ENCODE data around the gene PTPN14. TPM values are rescaled to one million over a fixed set of nuclear protein-coding genes. Genes with fewer than 3 reads are reported as not detected.

The PTPN14 gene
- total and polyA plus RNA-seq, 2 donors from 2014 or later, result 5.1 to 87.2 TPM

DNA sequence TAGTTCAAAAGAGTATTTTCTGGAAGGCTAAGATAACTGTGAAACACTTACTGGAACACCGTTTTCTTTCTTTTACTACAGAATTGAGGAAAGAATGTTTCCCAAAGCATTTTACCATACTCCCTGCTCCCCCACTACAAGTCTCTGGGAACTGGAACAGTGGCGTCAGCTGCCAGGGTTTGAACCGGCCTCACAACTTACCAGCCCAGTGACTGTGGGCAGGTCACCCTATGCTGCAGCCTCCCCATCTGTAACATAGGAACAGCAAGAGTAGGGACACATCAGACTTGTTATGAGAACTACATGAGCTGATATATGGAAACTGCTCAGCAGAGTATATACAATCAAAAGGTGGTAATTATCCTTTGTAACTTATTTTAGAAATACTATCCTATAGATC lies 91.5 kb downstream of the PTPN14 start:
- Histone ChIP-seq H3K4me1 (ENCODE audit: control insufficient read depth in 2 of 3, insufficient read depth in 2 of 3, low read depth in 1 of 3, low read length in 3 of 3) (peaks cover 0 to under 1% (median 0%) of the 10 kb centered on the region in 3 donors), H3K9me3 (ENCODE audit: control insufficient read depth in 2 of 3, insufficient read depth in 1 of 3, low read length in 3 of 3) (no peaks in the 10 kb centered on the region), H3K9ac (ENCODE audit: low read length in 3 of 3) (no peak overlapping the region), H3K27ac (ENCODE audit: low read depth in 2 of 2, low read length in 2 of 2) (no peak overlapping the region), H3K36me3 (ENCODE audit: control insufficient read depth in 2 of 3, insufficient read depth in 3 of 3, low read length in 3 of 3) (peaks cover 0 to 2% (median 0%) of the 10 kb centered on the region in 3 donors), H3K27me3 (ENCODE audit: control insufficient read depth, insufficient read depth, low read length) (no peaks in the 10 kb centered on the region), H3K4me3 (ENCODE audit: low read length in 3 of 3) (no peak overlapping the region)
- no peak for FAIRE-seq
- TF ChIP-seq, protein P1, sequence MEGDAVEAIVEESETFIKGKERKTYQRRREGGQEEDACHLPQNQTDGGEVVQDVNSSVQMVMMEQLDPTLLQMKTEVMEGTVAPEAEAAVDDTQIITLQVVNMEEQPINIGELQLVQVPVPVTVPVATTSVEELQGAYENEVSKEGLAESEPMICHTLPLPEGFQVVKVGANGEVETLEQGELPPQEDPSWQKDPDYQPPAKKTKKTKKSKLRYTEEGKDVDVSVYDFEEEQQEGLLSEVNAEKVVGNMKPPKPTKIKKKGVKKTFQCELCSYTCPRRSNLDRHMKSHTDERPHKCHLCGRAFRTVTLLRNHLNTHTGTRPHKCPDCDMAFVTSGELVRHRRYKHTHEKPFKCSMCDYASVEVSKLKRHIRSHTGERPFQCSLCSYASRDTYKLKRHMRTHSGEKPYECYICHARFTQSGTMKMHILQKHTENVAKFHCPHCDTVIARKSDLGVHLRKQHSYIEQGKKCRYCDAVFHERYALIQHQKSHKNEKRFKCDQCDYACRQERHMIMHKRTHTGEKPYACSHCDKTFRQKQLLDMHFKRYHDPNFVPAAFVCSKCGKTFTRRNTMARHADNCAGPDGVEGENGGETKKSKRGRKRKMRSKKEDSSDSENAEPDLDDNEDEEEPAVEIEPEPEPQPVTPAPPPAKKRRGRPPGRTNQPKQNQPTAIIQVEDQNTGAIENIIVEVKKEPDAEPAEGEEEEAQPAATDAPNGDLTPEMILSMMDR (IDR thresholded peaks at IDR 0.05; ENCODE audit: borderline replicate concordance, extremely low read depth, insufficient read depth), result no peak
- no peak for DNase-seq
- intact Hi-C loops (cut with DNase I), result no loop called here

- no peak overlapping the region for H3K9ac ChIP-seq (ENCODE audit: low read length in 3 of 3)
- TF ChIP-seq, protein P1 (IDR thresholded peaks at IDR 0.05; ENCODE audit: borderline replicate concordance, extremely low read depth, insufficient read depth), result no peak
- H3K9me3 ChIP-seq (ENCODE audit: control insufficient read depth in 2 of 3, insufficient read depth in 1 of 3, low read length in 3 of 3), result no peaks in the 10 kb centered on the region
- H3K36me3 ChIP-seq (ENCODE audit: control insufficient read depth in 2 of 3, insufficient read depth in 3 of 3, low read length in 3 of 3), result no peaks in the 10 kb centered on the region
- no peak for FAIRE-seq
- no peak overlapping the region for H3K4me3 ChIP-seq (ENCODE audit: low read length in 3 of 3)
- DNase-seq, result no peak
- H3K27ac ChIP-seq (ENCODE audit: low read depth in 2 of 2, low read length in 2 of 2), result no peak overlapping the region
- no peaks in the 10 kb centered on the region for H3K27me3 ChIP-seq (ENCODE audit: control insufficient read depth, insufficient read depth, low read length)
- H3K4me1 ChIP-seq (ENCODE audit: control insufficient read depth in 2 of 3, insufficient read depth in 2 of 3, low read depth in 1 of 3, low read length in 3 of 3), result peaks cover 0 to 3% (median 0%) of the 10 kb centered on the region in 3 donors
- intact Hi-C loops (cut with DNase I), result no loop called here
Observed at GRCh38 chr1:214458541-214458940, 92.9 kb downstream of the PTPN14 start.

DNA sequence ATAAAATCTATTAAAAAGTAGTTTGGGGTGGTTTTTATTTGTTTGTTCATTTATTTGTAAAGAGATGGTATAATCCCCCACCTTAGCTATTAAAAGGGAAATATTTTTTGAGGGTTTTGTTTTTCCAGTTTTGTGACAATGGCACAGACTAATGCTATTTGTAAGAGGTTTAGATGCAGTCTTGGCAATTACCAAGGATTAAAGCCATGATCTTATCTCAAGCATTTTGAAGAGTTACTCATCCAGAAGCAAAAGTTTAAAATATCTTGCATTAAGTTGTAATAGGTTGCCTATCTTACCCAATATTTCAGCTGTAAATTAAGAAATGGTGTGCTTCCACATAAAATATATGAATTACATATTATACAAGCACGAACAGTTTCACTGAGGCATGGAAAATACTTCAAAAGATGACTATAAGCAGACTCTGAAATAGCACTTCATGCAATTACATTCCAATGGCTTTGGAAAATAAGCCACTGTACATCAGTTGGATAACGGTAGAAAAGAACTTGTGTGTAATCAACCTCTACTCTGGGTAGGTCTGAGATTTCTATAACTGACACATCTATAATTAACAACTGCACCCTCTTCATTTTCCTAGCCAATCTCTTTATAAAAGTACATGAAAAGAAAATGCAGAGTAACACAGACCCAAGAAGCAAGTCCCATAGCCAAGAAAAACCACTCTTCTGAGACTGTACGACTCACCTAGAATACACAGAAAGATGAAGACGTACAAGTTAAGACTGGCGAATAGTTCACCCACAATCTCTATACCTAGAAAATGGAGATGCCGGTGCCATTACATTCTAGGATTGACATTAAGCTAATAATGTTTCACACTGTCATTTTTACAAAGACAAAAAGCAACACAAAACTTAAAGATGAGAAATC lies 95.2 kb downstream of the PTPN14 start:
- H3K9ac ChIP-seq (ENCODE audit: low read length in 3 of 3), result no peak overlapping the region
- intact Hi-C loops (cut with DNase I), result no loop called here
- peaks cover 0 to 10% (median 3%) of the 10 kb centered on the region in 3 donors for H3K4me1 ChIP-seq (ENCODE audit: control insufficient read depth in 2 of 3, insufficient read depth in 2 of 3, low read depth in 1 of 3, low read length in 3 of 3)
- TF ChIP-seq, protein P1 (IDR thresholded peaks at IDR 0.05; ENCODE audit: borderline replicate concordance, extremely low read depth, insufficient read depth), result no peak
- no peaks in the 10 kb centered on the region for H3K36me3 ChIP-seq (ENCODE audit: control insufficient read depth in 2 of 3, insufficient read depth in 3 of 3, low read length in 3 of 3)
- H3K4me3 ChIP-seq (ENCODE audit: low read length in 3 of 3), result no peak overlapping the region
- H3K9me3 ChIP-seq (ENCODE audit: control insufficient read depth in 2 of 3, insufficient read depth in 1 of 3, low read length in 3 of 3), result no peaks in the 10 kb centered on the region
- DNase-seq (no peak), FAIRE-seq (no peak)
- no peaks in the 10 kb centered on the region for H3K27me3 ChIP-seq (ENCODE audit: control insufficient read depth, insufficient read depth, low read length)
- H3K27ac ChIP-seq (ENCODE audit: low read depth in 2 of 2, low read length in 2 of 2), result no peak overlapping the region

Data from kidney (tissue), 14 donors.